Muscle of leg (tissue), 11 donors: Measurements from ENCODE around the gene LSM7. TPM values are rescaled to one million over a fixed set of nuclear protein-coding genes. Genes with fewer than 3 reads are reported as not detected.

Experiments
- DNase-seq: peaks from one replicate; pipeline ENCODE4 v3.0.0; 2013
- H3K27ac ChIP-seq: one replicate; pipeline ENCODE4 v1.5.1; 2013; ENCODE audit warnings: mild to moderate bottlenecking, low read length, control low read depth
- H3K27me3 ChIP-seq: one replicate; pipeline ENCODE4 v1.6.1; 2013; ENCODE audit warnings: low read length; ENCODE audit not compliant: control insufficient read depth, insufficient read depth
- H3K36me3 ChIP-seq: one replicate; pipeline ENCODE4 v1.6.1; 2013; ENCODE audit warnings: low read length; ENCODE audit not compliant: control insufficient read depth, insufficient read depth
- H3K4me1 ChIP-seq: one replicate; pipeline ENCODE4 v1.6.1; 2013; ENCODE audit warnings: low read length; ENCODE audit not compliant: control insufficient read depth, insufficient read depth
- H3K4me3 ChIP-seq: one replicate; pipeline ENCODE4 v1.5.1; 2013; ENCODE audit warnings: low read length, control low read depth
- H3K9me3 ChIP-seq: replicated peaks from 2 replicates; pipeline ENCODE4 v1.6.1; 2013; ENCODE audit warnings: low read depth, low read length; ENCODE audit not compliant: control insufficient read depth
- WGBS: methylation state at CpG from one replicate; pipeline ENCODE4 v1.1.5; 2013; ENCODE audit warnings: missing lambda C conversion rate; ENCODE audit not compliant: insufficient coverage; 5-methylcytosine and 5-hydroxymethylcytosine counted together
- polyA plus RNA-seq, 8 donors: library from polyadenylated mRNA; unstranded; fragments of 120-200 nt; gene quantifications; one replicate each; pipeline versions ENCODE4 v1.2.1 to v1.2.3, GENCODE V29; 2013; ENCODE audit warnings: inconsistent platforms in 1 of 8, low replicate concordance in 1 of 8; ENCODE audit not compliant: insufficient read length in 8 of 8, insufficient read depth in 1 of 8
- total RNA-seq: library from RNA; stranded (reverse); fragments of 120-200 nt; gene quantifications from one replicate; pipeline ENCODE4 v1.2.4, GENCODE V29; 2013

Gene LSM7
- total and polyA plus RNA-seq, 9 donors = 83.0 to 102 (median 95.2) TPM

- no peak overlapping the region for H3K4me3 ChIP-seq
- peak overlapping the region; percentile 83 for H3K27ac ChIP-seq
Observed at GRCh38 chr19:2273356-2274184, 54.8 kb downstream of the LSM7 start.

More at GRCh38 chr19:2273356-2274184, 54.8 kb downstream of the LSM7 start:
- Histone ChIP-seq H3K36me3 (peaks cover 24% of the 10 kb centered on the region), H3K4me1 (peaks cover 48% of the 10 kb centered on the region), H3K9me3 (no peaks in the 10 kb centered on the region), H3K27me3 (no peaks in the 10 kb centered on the region)
- DNase-seq = peak; percentile 80
- WGBS = 8% methylated on average over 41 of the region's 45 CpGs

Other genes starting within 250 kb of the LSM7 start
- gene MOB3A, start 232.3 kb downstream of the LSM7 start, total RNA-seq = 7.4 TPM
- gene MOB3A, start 232.3 kb downstream of the LSM7 start, polyA plus RNA-seq = 10 to 100 TPM; 14.7 to 22.1 (median 17.3) TPM
- gene IZUMO4, start 231.7 kb downstream of the LSM7 start, total RNA-seq = 1.8 TPM
- gene IZUMO4, start 231.7 kb downstream of the LSM7 start, polyA plus RNA-seq = 1 to 10 TPM; 1.7 to 4.0 (median 2.1) TPM
- gene AP3D1, start 177.0 kb downstream of the LSM7 start, total RNA-seq = 34.5 TPM
- gene AP3D1, start 177.0 kb downstream of the LSM7 start, polyA plus RNA-seq = 10 to 100 TPM; 57.2 to 82.8 (median 71.2) TPM
- gene DOT1L, start 164.7 kb downstream of the LSM7 start, total RNA-seq = 5.6 TPM
- gene DOT1L, start 164.7 kb downstream of the LSM7 start, polyA plus RNA-seq = 10 to 100 TPM; 14.4 to 24.8 (median 22.1) TPM
- gene PLEKHJ1, start 92.3 kb downstream of the LSM7 start, total RNA-seq = 72.9 TPM
- gene PLEKHJ1, start 92.3 kb downstream of the LSM7 start, polyA plus RNA-seq = 10 to 100 TPM; 70.6 to 89.4 (median 76.1) TPM
- gene SF3A2, start 91.8 kb downstream of the LSM7 start, total RNA-seq = 23.8 TPM
- gene SF3A2, start 91.8 kb downstream of the LSM7 start, polyA plus RNA-seq = 10 to 100 TPM; 54.7 to 89.9 (median 74.5) TPM
- 4.0 TPM for gene AMH, start 79.3 kb downstream of the LSM7 start, total RNA-seq
- 10 to 100 TPM in 1 of 8 donors, 1 to 10 TPM in 7; 1.5 to 13.3 (median 7.4) TPM for gene AMH, start 79.3 kb downstream of the LSM7 start, polyA plus RNA-seq
- 73.2 TPM for gene JSRP1, start 72.2 kb downstream of the LSM7 start, total RNA-seq
- 100 to 1,000 TPM in 2 of 8 donors, 10 to 100 TPM in 6; 58.3 to 107 (median 86.5) TPM for gene JSRP1, start 72.2 kb downstream of the LSM7 start, polyA plus RNA-seq
- gene PEAK3, start 46.4 kb downstream of the LSM7 start, total RNA-seq = not detected
- gene PEAK3, start 46.4 kb downstream of the LSM7 start, polyA plus RNA-seq = under 1 TPM in 6 of 8 donors, not detected in 2; 0.04 to 0.12 (median 0.09) TPM
- not detected for gene LINGO3, start 20.4 kb downstream of the LSM7 start, total RNA-seq
- under 1 TPM in 6 of 8 donors, not detected in 2; 0.07 to 0.15 (median 0.09) TPM for gene LINGO3, start 20.4 kb downstream of the LSM7 start, polyA plus RNA-seq
- 20.8 TPM for gene SPPL2B, start 98 bp upstream of the LSM7 start, total RNA-seq
- gene SPPL2B, start 98 bp upstream of the LSM7 start, polyA plus RNA-seq = 10 to 100 TPM; 24.6 to 66.1 (median 49.8) TPM
- gene TMPRSS9, start 31.7 kb upstream of the LSM7 start, total RNA-seq = 0.18 TPM
- gene TMPRSS9, start 31.7 kb upstream of the LSM7 start, polyA plus RNA-seq = 1 to 10 TPM in 1 of 8 donors, under 1 TPM in 7; 0.11 to 1.3 (median 0.34) TPM
- gene TIMM13, start 99.0 kb upstream of the LSM7 start, total RNA-seq = 104 TPM
- 100 to 1,000 TPM in 7 of 8 donors, 10 to 100 TPM in 1; 99.2 to 120 (median 107) TPM for gene TIMM13, start 99.0 kb upstream of the LSM7 start, polyA plus RNA-seq
- 55.2 TPM for gene LMNB2, start 128.4 kb upstream of the LSM7 start, total RNA-seq
- gene LMNB2, start 128.4 kb upstream of the LSM7 start, polyA plus RNA-seq = 100 to 1,000 TPM in 2 of 8 donors, 10 to 100 TPM in 6; 61.0 to 103 (median 88.1) TPM
- gene GADD45B, start 147.5 kb upstream of the LSM7 start, total RNA-seq = 16.4 TPM
- 10 to 100 TPM in 6 of 8 donors, 1 to 10 TPM in 2; 6.3 to 15.5 (median 12.7) TPM for gene GADD45B, start 147.5 kb upstream of the LSM7 start, polyA plus RNA-seq